Endothelial cell of umbilical vein (primary cell): Measurements from ENCODE around the gene RALGAPB. TPM values are rescaled to one million over a fixed set of nuclear protein-coding genes. Genes with fewer than 3 reads are reported as not detected.

Experiments used
- BruUV-seq: library from RNA; stranded (reverse); fragments of 400-500 nt; replicated peaks from 2 replicates; lab custom pipeline; 2021; lab: Mats Ljungman, UMichigan
- CTCF ChIA-PET: fragments of 300-600, 350-600 bp; sonication (Branson Sonifier 250); formaldehyde crosslinking; loops from one replicate; lab custom pipeline; 2021; ENCODE audit warnings: antibody characterized with exemption, inconsistent platforms; lab: Charles Lee
- POLR2A ChIA-PET: fragments of 300-600, 350-600 bp; sonication (Branson Sonifier 250); formaldehyde crosslinking; loops from one replicate; lab custom pipeline; 2021; ENCODE audit warnings: antibody characterized with exemption, inconsistent platforms; lab: Charles Lee
- DNase-seq: peaks from one replicate; pipeline ENCODE4 v3.0.0-alpha.2; 2011; ENCODE audit warnings: low read depth, low spot score
- FAIRE-seq: peaks from 2 replicates; lab custom pipeline; 2011; peaks lifted over from hg19 to GRCh38; lab: Jason Lieb, UNC
- H2AFZ ChIP-seq: 2 replicates; pipeline ENCODE4 v1.6.0; 2012; ENCODE audit warnings: low read depth, low read length, control low read depth, inconsistent platforms
- H3K27ac ChIP-seq: 2 replicates; pipeline ENCODE4 v1.5.1; 2011; ENCODE audit warnings: low read depth, mild to moderate bottlenecking, control low read depth, low read length, moderate library complexity; ENCODE audit not compliant: insufficient read depth
- H3K27me3 ChIP-seq, 2 experiments: 2 replicates each; pipeline versions ENCODE4 v1.6.0 to v1.6.1; 2011; ENCODE audit warnings: low read length in 2 of 2, mixed read lengths in 1 of 2; ENCODE audit not compliant: control insufficient read depth in 2 of 2, insufficient read depth in 2 of 2
- H3K36me3 ChIP-seq, 2 experiments: 2 replicates in 1 of 2; 3 replicates in 1 of 2; pipeline ENCODE4 v1.5.1; 2011; ENCODE audit warnings: low read length in 2 of 2, mild to moderate bottlenecking in 1 of 2, moderate library complexity in 1 of 2; ENCODE audit not compliant: control insufficient read depth in 2 of 2, insufficient read depth in 2 of 2; ENCODE audit errors: extremely low read depth in 1 of 2
- H3K4me1 ChIP-seq: 3 replicates; pipeline ENCODE4 v1.5.1; 2011; ENCODE audit warnings: mild to moderate bottlenecking, low read length; ENCODE audit not compliant: control insufficient read depth, insufficient read depth; ENCODE audit errors: extremely low read depth
- H3K4me2 ChIP-seq: 2 replicates; pipeline ENCODE4 v1.6.1; 2011; ENCODE audit warnings: low read length, control low read depth, mixed read lengths; ENCODE audit not compliant: insufficient read depth
- H3K4me3 ChIP-seq, 3 experiments: fragments of 200-600 bp in 1 of 3; sonication (generic), shearing (Covaris generic) in 1 of 3; replicated peaks in 1 of 3; 2 replicates each; pipeline ENCODE4 v1.5.1; 2011 to 2016; ENCODE audit warnings: control low read depth in 3 of 3, low read length in 3 of 3, mild to moderate bottlenecking in 2 of 3, inconsistent platforms in 1 of 3, low read depth in 1 of 3, moderate library complexity in 1 of 3; ENCODE audit not compliant: insufficient read depth in 1 of 3
- H3K79me2 ChIP-seq: 2 replicates; pipeline ENCODE4 v1.6.0; 2012; ENCODE audit warnings: low read length, inconsistent platforms; ENCODE audit not compliant: control insufficient read depth, insufficient read depth
- H3K9ac ChIP-seq: replicated peaks from 2 replicates; pipeline ENCODE3; 2011; ENCODE audit warnings: low read length, control low read depth; ENCODE audit not compliant: insufficient read depth; ENCODE audit errors: extremely low read depth
- H3K9me1 ChIP-seq: replicated peaks from 3 replicates; pipeline ENCODE4 v1.6.0; 2011; ENCODE audit warnings: mild to moderate bottlenecking, low read length; ENCODE audit not compliant: control insufficient read depth, insufficient read depth; ENCODE audit errors: extremely low read depth
- H3K9me3 ChIP-seq: replicated peaks from 2 replicates; pipeline ENCODE4 v1.5.1; 2012; ENCODE audit warnings: low read length, inconsistent platforms; ENCODE audit not compliant: control insufficient read depth, insufficient read depth
- H4K20me1 ChIP-seq: replicated peaks from 2 replicates; pipeline ENCODE3; 2011; ENCODE audit warnings: mild to moderate bottlenecking, low read length; ENCODE audit not compliant: control insufficient read depth, insufficient read depth; ENCODE audit errors: extremely low read depth
- CTCF ChIP-seq, 2 donors: IDR thresholded peaks; 1 replicate in 1 of 2; 2 replicates in 1 of 2; pipeline ENCODE4 v1.5.1; 2011; ENCODE audit warnings: low read length in 2 of 2, mild to moderate bottlenecking in 2 of 2, moderate library complexity in 2 of 2, control low read depth in 1 of 2, inconsistent platforms in 1 of 2, low read depth in 1 of 2; ENCODE audit not compliant: insufficient read depth in 1 of 2; ENCODE audit errors: extremely low read depth in 1 of 2
- EZH2 ChIP-seq: IDR thresholded peaks from 2 replicates; pipeline ENCODE4 v1.6.1; 2012; ENCODE audit warnings: borderline replicate concordance, low read depth, mild to moderate bottlenecking, moderate library complexity, low read length, inconsistent platforms; ENCODE audit not compliant: severe bottlenecking
- FOS ChIP-seq: IDR thresholded peaks from 2 replicates; pipeline ENCODE4 v1.6.1; 2011; ENCODE audit warnings: mild to moderate bottlenecking, low read length, moderate library complexity, borderline replicate concordance; ENCODE audit not compliant: insufficient read depth
- GATA2 ChIP-seq: IDR thresholded peaks from 2 replicates; pipeline ENCODE4 v1.7.0; 2011; ENCODE audit warnings: low read depth, mild to moderate bottlenecking, moderate library complexity, mixed read lengths, low read length; ENCODE audit not compliant: insufficient read length, insufficient read depth
- MAX ChIP-seq: IDR thresholded peaks from 2 replicates; pipeline ENCODE4 v1.6.1; 2011; ENCODE audit not compliant: insufficient read depth, insufficient read length
- MYC ChIP-seq: IDR thresholded peaks from one replicate; pipeline ENCODE4 v1.6.1; 2011; ENCODE audit warnings: mild to moderate bottlenecking, low read depth, low read length
- POLR2A ChIP-seq: IDR thresholded peaks from 2 replicates; pipeline ENCODE4 v1.6.1; 2012; ENCODE audit warnings: low read depth, mild to moderate bottlenecking, control low read depth, low read length
- POLR2AphosphoS5 ChIP-seq: IDR thresholded peaks from 2 replicates; pipeline ENCODE4 v1.6.1; 2012; ENCODE audit warnings: low read depth, mild to moderate bottlenecking, control low read depth, low read length, moderate library complexity; ENCODE audit not compliant: insufficient read depth
- dilution Hi-C: fragments of 300-500 bp; cut with MboI; formaldehyde crosslinking; loops from one replicate; pipeline ENCODE4 v1.15.0; 2019; ENCODE audit warnings: low sequenced_read_pairs; ENCODE audit not compliant: extremely low pct_ligation_motif_present
- intact Hi-C: fragments of 100-400 bp; cut with micrococcal nuclease; formaldehyde crosslinking; loops from one replicate; pipeline ENCODE4 v1.10.0; 2022
- polyA plus RNA-seq, 4 experiments: library from polyadenylated mRNA; depleted of rRNA in 3 of 4; stranded (reverse) in 3 of 4; unstranded in 1 of 4; fragments of >200 nt; gene quantifications; 2 replicates each; pipeline versions ENCODE4 v1.2.1 to v1.2.3, GENCODE V29; 2011 to 2012; ENCODE audit warnings: missing spikeins in 1 of 4
- total RNA-seq: library from RNA; stranded (reverse); gene quantifications from 2 replicates; pipeline ENCODE4 v1.2.3, GENCODE V29; 2021

RALGAPB gene
- total and polyA plus RNA-seq, 2 donors (not counting 3 experiments of a cell fraction or from before 2014, with no cell fraction given): 12.8 to 38.7 TPM

GRCh38 chr20:38531021-38531420, 58.4 kb downstream of the RALGAPB start:
- FAIRE-seq (no peak), DNase-seq (no peak)
- H3K36me3 ChIP-seq: peaks cover 12 to 19% of the 10 kb centered on the region in 2 experiments
- H4K20me1 ChIP-seq: no peaks in the 10 kb centered on the region
- dilution Hi-C loops: no loop called here
- H3K4me1 ChIP-seq: no peaks in the 10 kb centered on the region
- BruUV-seq: no TSS peak
- no peaks in the 10 kb centered on the region for H3K9me1 ChIP-seq
- no peaks in the 10 kb centered on the region for H3K9me3 ChIP-seq
- no peak for TF ChIP-seq GATA2
- TF ChIP-seq CTCF (IDR thresholded peaks at IDR 0.05; ENCODE audit: extremely low read depth in 1 of 2, insufficient read depth in 1 of 2, low read depth in 1 of 2, low read length in 2 of 2): no peak
- no peak for TF ChIP-seq POLR2AphosphoS5
- no peak for TF ChIP-seq MYC
- TF ChIP-seq FOS: no peak
- TF ChIP-seq EZH2: no peak
- no peak for TF ChIP-seq POLR2A
- TF ChIP-seq MAX: no peak
- intact Hi-C loops: no loop called here
- H3K79me2 ChIP-seq: no peaks in the 10 kb centered on the region
- no peak overlapping the region for H3K27ac ChIP-seq
- no peak overlapping the region for H2AFZ ChIP-seq
- H3K27me3 ChIP-seq: no peaks in the 10 kb centered on the region
- H3K9ac ChIP-seq: no peak overlapping the region
- H3K4me2 ChIP-seq: no peak overlapping the region
- no peak overlapping the region for H3K4me3 ChIP-seq
- POLR2A ChIA-PET: no interaction called here
- CTCF ChIA-PET: no interaction called here
